Adipocyte (in vitro differentiated cells): ENCODE measurements around the gene TBC1D17.
A peak's percentile ranks its signal among the peaks of the same experiment; 100 is the strongest.

Experiments used
- DNase-seq: peaks from one replicate; pipeline ENCODE4 v3.0.0-alpha.2; 2015; ENCODE audit warnings: low read depth
- H3K27me3 ChIP-seq: replicated peaks from 2 replicates; pipeline ENCODE4 v1.7.0; 2013; ENCODE audit warnings: mild to moderate bottlenecking, low read length, moderate library complexity; ENCODE audit not compliant: control insufficient read depth, insufficient read depth
- H3K36me3 ChIP-seq: 2 replicates; pipeline ENCODE4 v1.7.0; 2013; ENCODE audit warnings: low read length, mild to moderate bottlenecking, moderate library complexity; ENCODE audit not compliant: control insufficient read depth, insufficient read depth, severe bottlenecking
- H3K4me1 ChIP-seq: 2 replicates; pipeline ENCODE4 v1.7.0; 2013; ENCODE audit warnings: mild to moderate bottlenecking, low read length, moderate library complexity; ENCODE audit not compliant: control insufficient read depth, insufficient read depth
- H3K4me3 ChIP-seq: 2 replicates; pipeline ENCODE4 v1.7.0; 2013; ENCODE audit warnings: mild to moderate bottlenecking, low read length, moderate library complexity
- H3K9ac ChIP-seq: 2 replicates; pipeline ENCODE4 v1.7.0; 2013; ENCODE audit warnings: mild to moderate bottlenecking, low read length, moderate library complexity
- H3K9me3 ChIP-seq: 2 replicates; pipeline ENCODE4 v1.7.0; 2013; ENCODE audit warnings: mild to moderate bottlenecking, low read length, moderate library complexity; ENCODE audit not compliant: control insufficient read depth

Gene TBC1D17

GRCh38 chr19:49929611-49930482, 52.3 kb downstream of the TBC1D17 start:
- H3K36me3 ChIP-seq, result peaks cover 31% of the 10 kb centered on the region
- DNase-seq, result peak; percentile 98
- peak overlapping the region; percentile 93 for H3K9ac ChIP-seq
- H3K9me3 ChIP-seq, result no peaks in the 10 kb centered on the region
- peak overlapping the region; percentile 97 for H3K4me3 ChIP-seq
- peaks cover 13% of the 10 kb centered on the region for H3K4me1 ChIP-seq
- no peaks in the 10 kb centered on the region for H3K27me3 ChIP-seq

DNA sequence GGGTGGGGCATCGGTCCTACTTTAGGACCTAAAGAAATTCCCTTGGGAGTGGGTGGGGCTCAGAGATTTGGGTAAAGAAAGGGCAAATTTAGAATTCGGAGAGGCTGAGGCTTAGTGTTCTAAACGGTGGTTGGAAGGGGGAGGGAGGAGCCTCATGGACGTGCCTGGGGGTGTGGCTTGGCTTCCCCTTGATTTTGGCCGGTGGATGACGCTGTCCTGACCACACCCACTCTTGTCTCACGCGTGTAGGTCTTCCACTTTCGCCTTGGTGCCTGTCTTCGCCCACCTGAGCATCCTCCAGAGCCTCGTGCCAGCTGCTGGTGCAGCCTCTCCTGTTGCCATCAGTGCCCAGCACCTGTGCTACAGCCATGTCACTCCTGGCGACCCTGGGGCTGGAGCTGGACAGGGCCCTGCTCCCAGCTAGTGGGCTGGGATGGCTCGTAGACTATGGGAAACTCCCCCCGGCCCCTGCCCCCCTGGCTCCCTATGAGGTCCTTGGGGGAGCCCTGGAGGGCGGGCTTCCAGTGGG, 53.0 kb downstream of the TBC1D17 start:
- no peaks in the 10 kb centered on the region for H3K9me3 ChIP-seq
- no peaks in the 10 kb centered on the region for H3K27me3 ChIP-seq
- DNase-seq, result peak; percentile 24
- peak overlapping the region; percentile 97 for H3K4me3 ChIP-seq
- peaks cover 31% of the 10 kb centered on the region for H3K36me3 ChIP-seq
- H3K9ac ChIP-seq, result peak overlapping the region; percentile 46
- peaks cover 12% of the 10 kb centered on the region for H3K4me1 ChIP-seq

DNA sequence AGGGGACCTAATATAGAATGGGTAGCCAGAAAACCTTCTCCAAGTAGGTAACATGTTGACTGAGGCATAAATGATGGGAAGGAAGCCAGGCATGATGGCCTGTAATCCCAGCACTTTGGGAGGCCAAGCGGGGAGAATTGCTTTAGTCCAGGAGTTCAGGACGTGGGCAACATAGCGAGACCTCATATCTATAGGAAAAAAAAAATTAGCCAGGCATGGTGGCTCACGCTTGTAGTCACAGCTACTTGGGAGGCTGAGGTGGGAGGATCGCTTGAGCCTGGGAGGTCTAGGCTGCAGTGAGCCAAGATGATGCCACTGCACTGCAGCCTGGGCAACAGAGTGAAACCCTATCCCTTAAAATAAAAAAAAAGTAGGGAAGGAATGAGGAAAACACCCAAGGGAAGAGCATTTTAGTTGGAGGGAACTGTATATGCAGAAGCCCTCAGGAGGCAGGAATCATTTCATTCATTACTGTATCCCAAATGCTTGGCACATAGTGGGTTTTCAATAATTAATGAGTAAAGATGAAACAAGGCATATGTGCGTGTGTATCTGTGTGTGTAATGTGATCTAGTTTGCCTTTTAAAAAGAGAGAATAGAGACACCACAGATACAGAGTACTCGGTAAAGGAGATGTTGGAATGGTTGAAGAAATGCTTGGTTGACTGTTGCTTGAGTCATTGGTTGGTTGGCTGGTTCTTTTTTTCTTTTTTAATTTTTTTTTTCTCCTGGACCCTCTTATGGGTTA, 54.0 kb downstream of the TBC1D17 start:
- Histone ChIP-seq H3K9ac (no peak overlapping the region), H3K4me1 (peaks cover 12% of the 10 kb centered on the region), H3K36me3 (peaks cover 31% of the 10 kb centered on the region), H3K4me3 (peak overlapping the region; percentile 97), H3K9me3 (no peaks in the 10 kb centered on the region), H3K27me3 (no peaks in the 10 kb centered on the region)
- DNase-seq, result no peak

GRCh38 chr19:49932041-49932451, 54.5 kb downstream of the TBC1D17 start:
- peak overlapping the region; percentile 97 for H3K4me3 ChIP-seq
- peaks cover 28% of the 10 kb centered on the region for H3K36me3 ChIP-seq
- H3K9me3 ChIP-seq, result no peaks in the 10 kb centered on the region
- no peaks in the 10 kb centered on the region for H3K27me3 ChIP-seq
- peaks cover 12% of the 10 kb centered on the region for H3K4me1 ChIP-seq
- DNase-seq, result no peak
- H3K9ac ChIP-seq, result no peak overlapping the region

DNA sequence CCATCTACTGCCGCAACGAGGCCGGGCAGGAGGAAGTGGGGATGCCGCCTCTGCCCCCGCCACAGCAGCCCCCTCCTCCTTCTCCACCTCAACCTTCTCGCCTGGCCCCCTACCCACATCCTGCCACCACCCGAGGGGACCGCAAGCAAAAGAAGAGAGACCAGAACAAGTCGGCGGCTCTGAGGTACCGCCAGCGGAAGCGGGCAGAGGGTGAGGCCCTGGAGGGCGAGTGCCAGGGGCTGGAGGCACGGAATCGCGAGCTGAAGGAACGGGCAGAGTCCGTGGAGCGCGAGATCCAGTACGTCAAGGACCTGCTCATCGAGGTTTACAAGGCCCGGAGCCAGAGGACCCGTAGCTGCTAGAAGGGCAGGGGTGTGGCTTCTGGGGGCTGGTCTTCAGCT, 55.2 kb downstream of the TBC1D17 start:
- Histone ChIP-seq H3K4me1 (peaks cover 7% of the 10 kb centered on the region), H3K27me3 (no peaks in the 10 kb centered on the region), H3K36me3 (peaks cover 24% of the 10 kb centered on the region), H3K9ac (no peak overlapping the region), H3K9me3 (no peaks in the 10 kb centered on the region), H3K4me3 (no peak overlapping the region)
- DNase-seq, result no peak

GRCh38 chr19:49933643-49934042, 56.1 kb downstream of the TBC1D17 start:
- Histone ChIP-seq H3K4me3 (no peak overlapping the region), H3K9ac (no peak overlapping the region), H3K9me3 (no peaks in the 10 kb centered on the region), H3K4me1 (peaks cover 4% of the 10 kb centered on the region), H3K36me3 (peaks cover 24% of the 10 kb centered on the region), H3K27me3 (no peaks in the 10 kb centered on the region)
- DNase-seq, result no peak

GRCh38 chr19:49936549-49936948, 59.0 kb downstream of the TBC1D17 start:
- Histone ChIP-seq H3K27me3 (no peaks in the 10 kb centered on the region), H3K9ac (no peak overlapping the region), H3K36me3 (peaks cover 16% of the 10 kb centered on the region), H3K4me3 (no peak overlapping the region), H3K4me1 (no peaks in the 10 kb centered on the region), H3K9me3 (no peaks in the 10 kb centered on the region)
- DNase-seq, result no peak

DNA sequence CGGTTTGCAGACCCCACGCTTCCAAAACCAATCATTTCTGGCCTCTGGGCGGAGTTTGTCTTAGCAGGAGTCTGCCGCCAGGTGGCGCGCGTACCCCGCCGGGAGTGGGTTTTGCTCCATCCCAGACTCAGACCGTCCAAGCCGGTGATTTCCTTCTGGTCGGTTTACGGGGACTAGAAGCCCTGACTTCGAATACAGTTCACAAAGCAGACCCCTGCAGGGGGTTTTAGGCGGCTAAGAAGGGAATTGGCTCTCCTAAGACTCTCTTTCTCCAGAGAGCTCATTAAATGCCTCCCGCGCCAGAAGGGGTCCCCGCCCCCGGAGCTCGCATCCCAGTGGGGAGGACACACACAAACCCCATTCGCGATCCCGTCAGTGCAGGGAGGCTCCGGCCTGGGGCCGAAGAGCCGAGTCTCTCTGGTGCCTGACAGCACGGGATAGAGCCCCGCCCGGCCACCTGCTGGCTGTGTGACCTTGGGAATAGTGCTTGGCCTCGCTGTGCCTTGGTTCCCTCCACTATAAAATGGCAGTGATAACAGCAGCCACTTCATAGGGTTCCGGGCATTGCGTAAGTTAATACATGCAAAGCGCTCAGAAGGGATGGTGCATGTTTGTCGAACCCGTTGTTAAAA, 60.4 kb downstream of the TBC1D17 start:
- peaks cover 4% of the 10 kb centered on the region for H3K27me3 ChIP-seq
- no peak overlapping the region for H3K9ac ChIP-seq
- H3K4me3 ChIP-seq, result peak overlapping the region; percentile 28
- H3K9me3 ChIP-seq, result no peaks in the 10 kb centered on the region
- peak; percentile 89 for DNase-seq
- peaks cover 6% of the 10 kb centered on the region for H3K36me3 ChIP-seq
- H3K4me1 ChIP-seq, result no peaks in the 10 kb centered on the region
